Measurements from ENCODE around the gene TNPO3.
"Not testable (repeated sequence)": the region's sequence is repeated elsewhere in the genome, so short reads cannot be mapped to it uniquely, and the experiment has no call there.

The TNPO3 gene

DNA sequence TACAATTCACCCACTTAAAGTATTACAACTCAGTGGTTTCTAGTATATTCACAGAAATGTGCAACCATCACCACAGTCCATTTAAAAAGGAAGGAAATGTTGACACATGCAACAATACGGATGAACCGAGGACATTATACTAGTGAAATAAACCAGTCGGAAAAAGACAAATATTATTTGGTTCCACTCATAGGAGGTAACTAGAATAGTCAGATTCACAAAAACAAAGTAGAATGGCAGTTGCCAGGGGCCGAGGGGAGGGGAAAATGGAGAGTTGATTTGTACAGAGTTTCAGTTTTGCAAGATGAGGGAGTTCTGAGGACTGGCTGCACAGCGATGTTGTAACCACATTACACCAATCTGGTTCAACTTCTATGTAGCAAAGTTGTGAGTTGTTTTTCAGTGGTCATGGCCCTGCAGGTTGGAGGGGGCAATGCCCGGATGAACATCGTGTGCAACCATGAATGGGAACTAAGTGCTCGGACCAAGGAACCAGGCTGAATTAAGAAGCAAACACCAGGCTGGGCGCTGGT is 17.6 kb upstream of the TNPO3 start:
- in situ Hi-C loops (cut with MboI; ENCODE audit: low sequenced_read_pairs) = no loop called here

DNA sequence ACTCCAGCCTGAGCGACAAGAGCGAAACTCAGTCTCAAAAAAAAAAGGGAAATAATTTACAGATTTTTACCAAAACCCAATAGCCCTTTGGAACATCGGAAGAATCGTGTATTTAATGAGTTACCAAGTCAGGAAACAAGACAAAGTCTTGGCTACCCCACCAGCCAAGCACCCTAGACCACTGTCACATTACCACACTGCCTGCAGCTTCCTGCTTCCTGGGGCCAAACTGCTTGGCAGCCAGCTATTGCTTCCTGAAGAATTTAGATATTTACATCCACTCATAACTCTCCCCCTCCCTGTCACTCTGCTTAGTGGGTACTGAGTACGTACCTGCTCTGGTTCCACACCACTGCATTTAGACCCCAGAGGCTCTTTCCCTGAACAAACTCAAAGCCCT is 14.1 kb upstream of the TNPO3 start:
- in situ Hi-C loops (cut with MboI; ENCODE audit: low sequenced_read_pairs) = no loop called here

- in situ Hi-C loops (cut with MboI; ENCODE audit: low sequenced_read_pairs) = no loop called here
These were observed 13.1 kb upstream of the TNPO3 start for GRCh38 chr7:129067943-129068548.

GRCh38 chr7:129067132-129067561 is 12.2 kb upstream of the TNPO3 start:
- in situ Hi-C loops (cut with MboI; ENCODE audit: low sequenced_read_pairs) = not testable (repeated sequence)

GRCh38 chr7:129066290-129067131 is 11.6 kb upstream of the TNPO3 start:
- in situ Hi-C loops (cut with MboI; ENCODE audit: low sequenced_read_pairs) = no loop called here

DNA sequence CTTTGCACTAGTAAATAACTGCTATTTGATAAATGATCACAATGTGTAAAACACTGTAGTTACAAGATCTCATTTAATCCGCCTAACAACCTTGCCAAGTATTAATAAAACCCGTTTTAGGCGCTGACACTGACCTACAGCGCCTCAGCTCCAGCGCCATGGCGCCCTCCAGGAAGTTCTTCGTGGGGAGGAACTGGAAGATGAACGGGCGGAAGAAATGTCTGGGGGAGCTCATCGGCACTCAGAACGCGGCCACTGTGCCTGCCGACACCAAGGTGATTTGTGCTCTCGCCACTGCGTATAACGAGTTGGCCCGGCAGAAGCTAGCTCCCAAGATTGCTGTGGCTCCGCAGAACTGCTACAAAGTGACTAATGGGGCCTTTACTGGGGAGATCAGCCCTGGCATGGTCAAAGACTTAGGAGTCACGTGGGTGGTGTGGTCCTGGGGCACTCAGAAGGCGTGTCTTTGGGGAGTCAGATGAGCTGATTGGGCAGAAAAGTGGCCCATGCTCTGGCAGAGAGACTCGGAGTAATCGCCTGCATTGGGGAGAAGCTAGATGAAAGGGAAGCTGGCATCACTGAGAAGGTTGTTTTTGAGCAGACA is 1.1 kb upstream of the TNPO3 start:
- in situ Hi-C loops (cut with MboI; ENCODE audit: low sequenced_read_pairs) = no loop called here

DNA sequence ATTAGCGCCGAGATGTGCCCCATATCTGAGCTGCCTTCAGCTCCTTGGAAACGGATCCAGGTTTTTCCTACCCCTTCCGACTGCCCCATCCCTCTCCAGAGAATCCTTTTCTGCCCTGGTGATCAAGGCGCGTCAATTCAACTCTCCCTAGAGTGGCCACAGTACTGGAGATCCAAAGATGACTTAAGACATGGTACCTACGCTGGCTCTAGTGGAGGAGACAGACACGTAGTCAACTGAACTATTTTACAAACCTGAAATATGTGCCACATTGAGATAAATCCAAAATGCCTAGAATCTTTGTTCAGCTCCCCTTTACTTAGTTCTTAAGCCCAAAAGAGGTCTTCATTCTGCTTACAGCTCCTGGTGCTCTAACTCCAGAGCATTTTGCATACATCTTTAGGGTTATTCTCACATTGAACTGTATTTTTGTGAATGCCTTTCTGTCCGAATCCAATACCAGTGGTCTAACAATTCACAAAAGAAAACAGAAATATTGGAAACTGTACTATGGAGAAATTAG is 444 bp upstream of the TNPO3 start:
- in situ Hi-C loops (cut with MboI; ENCODE audit: low sequenced_read_pairs) = no loop called here

DNA sequence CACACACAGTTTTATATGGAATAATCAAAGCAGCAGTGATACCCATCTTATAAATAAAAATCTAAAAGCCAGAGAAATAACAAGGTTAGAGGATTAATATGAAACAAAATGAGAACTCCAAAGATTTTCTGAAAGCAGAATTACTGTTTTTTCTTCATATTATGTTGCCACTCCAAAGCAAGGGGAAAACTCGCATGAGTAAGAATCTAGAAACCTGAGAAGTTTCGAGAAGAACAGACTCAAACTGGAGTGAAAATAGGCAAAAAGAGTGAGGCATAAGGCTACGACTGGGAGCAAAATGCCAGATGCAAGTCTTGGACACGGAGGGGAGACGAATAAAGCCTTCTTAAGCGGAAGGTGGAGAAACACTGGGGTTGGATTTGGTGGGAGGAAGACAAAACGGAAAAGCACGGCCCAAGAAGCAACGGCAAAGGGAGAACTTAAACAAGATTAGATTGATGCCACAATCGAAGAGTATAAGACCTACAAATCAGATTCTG is 923 bp downstream of the TNPO3 start:
- in situ Hi-C loops (cut with MboI; ENCODE audit: low sequenced_read_pairs) = no loop called here

DNA sequence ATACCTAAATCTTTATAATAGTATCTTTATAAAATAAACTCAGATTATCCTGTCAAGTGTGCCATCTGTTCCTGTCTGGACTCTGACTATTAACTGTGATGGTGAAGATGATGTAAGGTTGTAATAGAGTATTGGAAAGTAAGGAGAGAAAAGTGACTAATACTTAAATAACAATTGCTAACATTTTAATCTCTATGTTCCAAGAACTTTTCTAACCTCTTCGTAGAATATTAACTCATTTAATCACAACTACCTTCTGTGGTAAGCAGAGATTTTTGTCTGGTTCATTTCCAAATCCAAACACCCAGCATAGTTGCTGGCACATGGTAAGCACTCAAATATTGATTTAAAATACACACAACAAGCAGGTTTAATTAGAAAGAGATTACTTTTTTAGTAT is 2.5 kb downstream of the TNPO3 start:
- in situ Hi-C loops (cut with MboI; ENCODE audit: low sequenced_read_pairs) = no loop called here

GRCh38 chr7:129051459-129051858 is 3.5 kb downstream of the TNPO3 start:
- in situ Hi-C loops (cut with MboI; ENCODE audit: low sequenced_read_pairs) = not testable (repeated sequence)

GRCh38 chr7:129047761-129048160 is 7.2 kb downstream of the TNPO3 start:
- in situ Hi-C loops (cut with MboI; ENCODE audit: low sequenced_read_pairs) = no loop called here

GRCh38 chr7:129045682-129046081 is 9.2 kb downstream of the TNPO3 start:
- in situ Hi-C loops (cut with MboI; ENCODE audit: low sequenced_read_pairs) = no loop called here

- in situ Hi-C loops (cut with MboI; ENCODE audit: low sequenced_read_pairs) = no loop called here
These were observed 11.9 kb downstream of the TNPO3 start for GRCh38 chr7:129043012-129043411.

DNA sequence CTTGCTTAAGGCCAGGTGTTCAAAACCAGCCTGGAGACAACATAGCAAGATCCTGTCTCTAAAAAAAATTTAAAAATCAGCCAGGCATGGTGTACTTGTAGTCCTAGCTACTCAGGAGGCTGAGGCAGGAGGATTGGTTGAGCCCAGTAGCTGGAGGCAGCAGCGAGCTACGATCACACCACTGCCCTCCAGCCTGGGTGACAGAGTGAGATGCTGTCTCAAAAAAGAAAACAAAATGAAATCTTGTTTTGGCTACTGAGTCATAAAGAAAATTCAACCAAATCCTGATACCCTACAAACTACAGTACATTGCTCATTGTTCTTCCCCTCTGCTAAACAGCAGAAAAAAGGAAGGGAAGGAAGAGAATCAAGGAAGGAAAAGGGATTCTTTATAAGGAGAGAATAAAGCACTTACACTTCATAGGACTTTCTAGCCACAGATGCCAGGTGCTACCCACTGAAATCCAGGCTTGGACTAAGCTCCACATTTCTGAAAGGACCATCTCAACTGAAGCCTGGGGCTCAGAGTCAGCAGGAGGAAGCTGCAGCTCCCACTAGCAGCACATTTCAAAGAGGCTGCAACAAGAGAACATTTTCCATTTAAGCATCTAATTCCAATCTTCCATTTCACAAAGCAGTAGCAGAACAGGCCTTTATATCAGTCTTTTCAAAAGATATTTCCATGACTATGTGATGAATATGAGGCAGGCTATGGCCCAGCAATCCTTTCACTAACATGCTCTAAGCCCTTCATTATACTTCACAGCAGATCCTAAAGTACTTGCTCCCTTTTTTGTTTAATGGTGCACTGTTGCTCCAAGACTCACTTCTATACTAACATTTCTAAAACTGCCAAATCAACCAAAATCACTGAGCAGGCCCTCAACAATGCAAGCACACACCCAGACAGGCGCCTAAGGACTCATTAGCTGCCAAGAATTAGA is 13.5 kb downstream of the TNPO3 start:
- in situ Hi-C loops (cut with MboI; ENCODE audit: low sequenced_read_pairs) = no loop called here

DNA sequence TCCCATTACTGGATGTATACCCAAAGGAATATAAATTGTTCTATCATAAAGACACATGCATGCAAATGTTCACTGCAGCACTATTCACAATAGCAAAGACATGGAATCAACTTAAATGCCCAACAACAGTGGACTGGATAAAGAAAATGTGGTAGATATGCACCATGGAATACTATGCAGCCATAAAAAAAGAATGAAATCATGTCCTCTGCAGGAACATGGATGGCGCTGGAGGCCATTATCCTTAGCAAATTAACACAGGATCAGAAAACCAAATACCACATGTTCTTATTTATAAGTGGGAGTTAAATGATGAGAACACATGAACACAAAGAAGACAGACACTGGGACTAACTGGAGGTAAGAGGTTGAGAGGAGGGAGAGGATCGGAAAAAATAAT is 16.4 kb downstream of the TNPO3 start:
- in situ Hi-C loops (cut with MboI; ENCODE audit: low sequenced_read_pairs) = not testable (repeated sequence)

- in situ Hi-C loops (cut with MboI; ENCODE audit: low sequenced_read_pairs) = no loop called here
These were observed 17.3 kb downstream of the TNPO3 start for GRCh38 chr7:129037585-129037984.

- in situ Hi-C loops (cut with MboI; ENCODE audit: low sequenced_read_pairs) = no loop called here
These were observed 22.9 kb downstream of the TNPO3 start for GRCh38 chr7:129032017-129032416.

DNA sequence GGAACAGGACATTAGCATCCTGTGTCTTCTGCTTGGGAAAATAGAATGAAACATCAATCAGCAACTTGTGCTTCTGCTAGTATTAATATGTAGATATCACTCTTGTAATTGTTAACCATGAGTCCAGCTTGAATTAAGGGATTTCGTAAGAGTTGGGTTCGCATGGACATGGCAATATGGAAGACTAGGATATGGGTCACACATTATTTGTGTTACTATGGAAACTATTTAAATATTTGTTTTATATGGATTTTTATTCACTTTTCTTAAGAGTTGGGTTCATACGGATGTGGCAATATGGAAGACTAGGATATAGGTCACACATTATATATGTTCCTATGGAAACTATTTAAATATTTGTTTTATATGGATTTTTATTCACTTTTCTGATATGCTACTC is 24.5 kb downstream of the TNPO3 start:
- in situ Hi-C loops (cut with MboI; ENCODE audit: low sequenced_read_pairs) = no loop called here

GRCh38 chr7:129024125-129024524 is 30.8 kb downstream of the TNPO3 start:
- in situ Hi-C loops (cut with MboI; ENCODE audit: low sequenced_read_pairs) = no loop called here

- in situ Hi-C loops (cut with MboI; ENCODE audit: low sequenced_read_pairs) = no loop called here
These were observed 33.3 kb downstream of the TNPO3 start for GRCh38 chr7:129021656-129022055.
